Endothelial cell of umbilical vein (primary cell): Measurements from ENCODE around the gene ZNF669. TPM values are rescaled to one million over a fixed set of nuclear protein-coding genes. Genes with fewer than 3 reads are reported as not detected.

Experiments used
- BruUV-seq: library from RNA; stranded (reverse); fragments of 400-500 nt; replicated peaks from 2 replicates; lab custom pipeline; 2021; lab: Mats Ljungman, UMichigan
- CTCF ChIA-PET: fragments of 300-600, 350-600 bp; sonication (Branson Sonifier 250); formaldehyde crosslinking; loops from one replicate; lab custom pipeline; 2021; ENCODE audit warnings: antibody characterized with exemption, inconsistent platforms; lab: Charles Lee
- POLR2A ChIA-PET: fragments of 300-600, 350-600 bp; sonication (Branson Sonifier 250); formaldehyde crosslinking; loops from one replicate; lab custom pipeline; 2021; ENCODE audit warnings: antibody characterized with exemption, inconsistent platforms; lab: Charles Lee
- DNase-seq: peaks from one replicate; pipeline ENCODE4 v3.0.0-alpha.2; 2011; ENCODE audit warnings: low read depth, low spot score
- FAIRE-seq: peaks from 2 replicates; lab custom pipeline; 2011; peaks lifted over from hg19 to GRCh38; lab: Jason Lieb, UNC
- H2AFZ ChIP-seq: 2 replicates; pipeline ENCODE4 v1.6.0; 2012; ENCODE audit warnings: low read depth, low read length, control low read depth, inconsistent platforms
- H3K27ac ChIP-seq: 2 replicates; pipeline ENCODE4 v1.5.1; 2011; ENCODE audit warnings: low read depth, mild to moderate bottlenecking, control low read depth, low read length, moderate library complexity; ENCODE audit not compliant: insufficient read depth
- H3K27me3 ChIP-seq, 2 experiments: 2 replicates each; pipeline versions ENCODE4 v1.6.0 to v1.6.1; 2011; ENCODE audit warnings: low read length in 2 of 2, mixed read lengths in 1 of 2; ENCODE audit not compliant: control insufficient read depth in 2 of 2, insufficient read depth in 2 of 2
- H3K36me3 ChIP-seq, 2 experiments: 2 replicates in 1 of 2; 3 replicates in 1 of 2; pipeline ENCODE4 v1.5.1; 2011; ENCODE audit warnings: low read length in 2 of 2, mild to moderate bottlenecking in 1 of 2, moderate library complexity in 1 of 2; ENCODE audit not compliant: control insufficient read depth in 2 of 2, insufficient read depth in 2 of 2; ENCODE audit errors: extremely low read depth in 1 of 2
- H3K4me1 ChIP-seq: 3 replicates; pipeline ENCODE4 v1.5.1; 2011; ENCODE audit warnings: mild to moderate bottlenecking, low read length; ENCODE audit not compliant: control insufficient read depth, insufficient read depth; ENCODE audit errors: extremely low read depth
- H3K4me2 ChIP-seq: 2 replicates; pipeline ENCODE4 v1.6.1; 2011; ENCODE audit warnings: low read length, control low read depth, mixed read lengths; ENCODE audit not compliant: insufficient read depth
- H3K4me3 ChIP-seq, 3 experiments: fragments of 200-600 bp in 1 of 3; sonication (generic), shearing (Covaris generic) in 1 of 3; replicated peaks in 1 of 3; 2 replicates each; pipeline ENCODE4 v1.5.1; 2011 to 2016; ENCODE audit warnings: control low read depth in 3 of 3, low read length in 3 of 3, mild to moderate bottlenecking in 2 of 3, inconsistent platforms in 1 of 3, low read depth in 1 of 3, moderate library complexity in 1 of 3; ENCODE audit not compliant: insufficient read depth in 1 of 3
- H3K79me2 ChIP-seq: 2 replicates; pipeline ENCODE4 v1.6.0; 2012; ENCODE audit warnings: low read length, inconsistent platforms; ENCODE audit not compliant: control insufficient read depth, insufficient read depth
- H3K9ac ChIP-seq: replicated peaks from 2 replicates; pipeline ENCODE3; 2011; ENCODE audit warnings: low read length, control low read depth; ENCODE audit not compliant: insufficient read depth; ENCODE audit errors: extremely low read depth
- H3K9me1 ChIP-seq: replicated peaks from 3 replicates; pipeline ENCODE4 v1.6.0; 2011; ENCODE audit warnings: mild to moderate bottlenecking, low read length; ENCODE audit not compliant: control insufficient read depth, insufficient read depth; ENCODE audit errors: extremely low read depth
- H3K9me3 ChIP-seq: replicated peaks from 2 replicates; pipeline ENCODE4 v1.5.1; 2012; ENCODE audit warnings: low read length, inconsistent platforms; ENCODE audit not compliant: control insufficient read depth, insufficient read depth
- H4K20me1 ChIP-seq: replicated peaks from 2 replicates; pipeline ENCODE3; 2011; ENCODE audit warnings: mild to moderate bottlenecking, low read length; ENCODE audit not compliant: control insufficient read depth, insufficient read depth; ENCODE audit errors: extremely low read depth
- FOS ChIP-seq: IDR thresholded peaks from 2 replicates; pipeline ENCODE4 v1.6.1; 2011; ENCODE audit warnings: mild to moderate bottlenecking, low read length, moderate library complexity, borderline replicate concordance; ENCODE audit not compliant: insufficient read depth
- GATA2 ChIP-seq: IDR thresholded peaks from 2 replicates; pipeline ENCODE4 v1.7.0; 2011; ENCODE audit warnings: low read depth, mild to moderate bottlenecking, moderate library complexity, mixed read lengths, low read length; ENCODE audit not compliant: insufficient read length, insufficient read depth
- MYC ChIP-seq: IDR thresholded peaks from one replicate; pipeline ENCODE4 v1.6.1; 2011; ENCODE audit warnings: mild to moderate bottlenecking, low read depth, low read length
- POLR2A ChIP-seq: IDR thresholded peaks from 2 replicates; pipeline ENCODE4 v1.6.1; 2012; ENCODE audit warnings: low read depth, mild to moderate bottlenecking, control low read depth, low read length
- POLR2AphosphoS5 ChIP-seq: IDR thresholded peaks from 2 replicates; pipeline ENCODE4 v1.6.1; 2012; ENCODE audit warnings: low read depth, mild to moderate bottlenecking, control low read depth, low read length, moderate library complexity; ENCODE audit not compliant: insufficient read depth
- dilution Hi-C: fragments of 300-500 bp; cut with MboI; formaldehyde crosslinking; loops from one replicate; pipeline ENCODE4 v1.15.0; 2019; ENCODE audit warnings: low sequenced_read_pairs; ENCODE audit not compliant: extremely low pct_ligation_motif_present
- intact Hi-C: fragments of 100-400 bp; cut with micrococcal nuclease; formaldehyde crosslinking; loops from one replicate; pipeline ENCODE4 v1.10.0; 2022
- polyA plus RNA-seq, 4 experiments: library from polyadenylated mRNA; depleted of rRNA in 3 of 4; stranded (reverse) in 3 of 4; unstranded in 1 of 4; fragments of >200 nt; gene quantifications; 2 replicates each; pipeline versions ENCODE4 v1.2.1 to v1.2.3, GENCODE V29; 2011 to 2012; ENCODE audit warnings: missing spikeins in 1 of 4
- total RNA-seq: library from RNA; stranded (reverse); gene quantifications from 2 replicates; pipeline ENCODE4 v1.2.3, GENCODE V29; 2021
- TF ChIP-seq, protein P1 (sequence below), 2 donors: IDR thresholded peaks; 1 replicate in 1 of 2; 2 replicates in 1 of 2; pipeline ENCODE4 v1.5.1; 2011; ENCODE audit warnings: low read length in 2 of 2, mild to moderate bottlenecking in 2 of 2, moderate library complexity in 2 of 2, control low read depth in 1 of 2, inconsistent platforms in 1 of 2, low read depth in 1 of 2; ENCODE audit not compliant: insufficient read depth in 1 of 2; ENCODE audit errors: extremely low read depth in 1 of 2
- TF ChIP-seq, protein P2 (sequence below): IDR thresholded peaks from 2 replicates; pipeline ENCODE4 v1.6.1; 2011; ENCODE audit not compliant: insufficient read depth, insufficient read length

The ZNF669 gene
- total and polyA plus RNA-seq, 2 donors (not counting 3 experiments of a cell fraction or from before 2014, with no cell fraction given), result 2.4 to 7.8 TPM

DNA sequence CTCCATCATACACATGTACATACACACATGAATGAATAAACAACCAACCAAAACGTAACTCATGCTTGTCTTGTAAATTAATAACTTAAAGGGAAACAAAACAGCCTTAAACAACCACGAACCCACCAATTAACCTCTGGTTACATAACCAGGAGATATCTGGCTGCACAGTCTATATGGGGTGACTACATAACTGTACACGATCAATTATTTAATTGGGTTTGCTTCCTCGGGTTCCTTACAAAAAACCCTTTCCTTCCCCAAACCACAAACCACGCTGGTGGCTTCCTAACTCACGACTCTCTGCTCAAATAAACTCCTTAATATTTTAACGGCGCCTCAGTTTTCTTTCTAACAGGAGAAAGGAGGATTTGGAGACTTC, 26.3 kb downstream of the ZNF669 start:
- DNase-seq, result peak; percentile 41
- H3K9me1 ChIP-seq, result no peaks in the 10 kb centered on the region
- H3K4me3 ChIP-seq, result peak overlapping the region; percentile 72 to 90 (median 82)
- intact Hi-C loops, result loop anchor here (1.0 to 2.0 kb wide), 5 partner anchors 26 to 171 kb away; partner anchors contain the start of genes ZNF669 and ZNF695
- H3K9me3 ChIP-seq, result no peaks in the 10 kb centered on the region
- no peak for TF ChIP-seq FOS
- no peak for TF ChIP-seq POLR2AphosphoS5
- TF ChIP-seq MYC, result no peak
- no peak for TF ChIP-seq POLR2A
- TF ChIP-seq, protein P1, sequence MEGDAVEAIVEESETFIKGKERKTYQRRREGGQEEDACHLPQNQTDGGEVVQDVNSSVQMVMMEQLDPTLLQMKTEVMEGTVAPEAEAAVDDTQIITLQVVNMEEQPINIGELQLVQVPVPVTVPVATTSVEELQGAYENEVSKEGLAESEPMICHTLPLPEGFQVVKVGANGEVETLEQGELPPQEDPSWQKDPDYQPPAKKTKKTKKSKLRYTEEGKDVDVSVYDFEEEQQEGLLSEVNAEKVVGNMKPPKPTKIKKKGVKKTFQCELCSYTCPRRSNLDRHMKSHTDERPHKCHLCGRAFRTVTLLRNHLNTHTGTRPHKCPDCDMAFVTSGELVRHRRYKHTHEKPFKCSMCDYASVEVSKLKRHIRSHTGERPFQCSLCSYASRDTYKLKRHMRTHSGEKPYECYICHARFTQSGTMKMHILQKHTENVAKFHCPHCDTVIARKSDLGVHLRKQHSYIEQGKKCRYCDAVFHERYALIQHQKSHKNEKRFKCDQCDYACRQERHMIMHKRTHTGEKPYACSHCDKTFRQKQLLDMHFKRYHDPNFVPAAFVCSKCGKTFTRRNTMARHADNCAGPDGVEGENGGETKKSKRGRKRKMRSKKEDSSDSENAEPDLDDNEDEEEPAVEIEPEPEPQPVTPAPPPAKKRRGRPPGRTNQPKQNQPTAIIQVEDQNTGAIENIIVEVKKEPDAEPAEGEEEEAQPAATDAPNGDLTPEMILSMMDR (IDR thresholded peaks at IDR 0.05; ENCODE audit: extremely low read depth in 1 of 2, insufficient read depth in 1 of 2, low read depth in 1 of 2, low read length in 2 of 2), result no peak
- TF ChIP-seq, protein P2, sequence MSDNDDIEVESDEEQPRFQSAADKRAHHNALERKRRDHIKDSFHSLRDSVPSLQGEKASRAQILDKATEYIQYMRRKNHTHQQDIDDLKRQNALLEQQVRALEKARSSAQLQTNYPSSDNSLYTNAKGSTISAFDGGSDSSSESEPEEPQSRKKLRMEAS, result no peak
- TF ChIP-seq GATA2, result no peak
- H3K36me3 ChIP-seq, result no peaks in the 10 kb centered on the region
- ChIA-PET POLR2A (no interaction called here), CTCF (no interaction called here)
- H3K4me2 ChIP-seq, result peak overlapping the region; percentile 97
- peaks cover 2% of the 10 kb centered on the region for H4K20me1 ChIP-seq
- H3K79me2 ChIP-seq, result peaks cover 38% of the 10 kb centered on the region
- H3K27me3 ChIP-seq, result no peaks in the 10 kb centered on the region
- H2AFZ ChIP-seq, result peak overlapping the region; percentile 85
- peaks cover 16% of the 10 kb centered on the region for H3K4me1 ChIP-seq
- FAIRE-seq, result no peak
- peak overlapping the region; percentile 79 for H3K27ac ChIP-seq
- dilution Hi-C loops, result no loop called here
- peak overlapping the region; percentile 83 for H3K9ac ChIP-seq
- no TSS peak for BruUV-seq
